HepG2 (cell line): ENCODE results near the gene HHIPL1. TPM values are rescaled to one million over a fixed set of nuclear protein-coding genes. Genes with fewer than 3 reads are reported as not detected.

Source experiments
- ATAC-seq: fragments of 200-7000 bp; cut with Tn5 transposase; 3 replicates; pipeline ENCODE4 v1.9.1; 2020; ENCODE audit warnings: mild to moderate bottlenecking, moderate library complexity
- BruUV-seq: library from RNA; stranded (reverse); fragments of 400-500 nt; replicated peaks from 2 replicates; lab custom pipeline; 2021; lab: Mats Ljungman, UMichigan
- CTCF ChIA-PET: fragments of 300-600 bp; formaldehyde crosslinking; extraction: SDS; loops from one replicate; lab custom pipeline; 2021; ENCODE audit warnings: low total read pairs, inconsistent platforms, low intra/inter-chr PET ratio; lab: Yijun Ruan, JAX
- POLR2A ChIA-PET: fragments of 350-600 bp; sonication (Branson Sonifier 250); formaldehyde crosslinking; loops from one replicate; lab custom pipeline; 2020; ENCODE audit warnings: antibody characterized with exemption, inconsistent platforms; lab: Yijun Ruan, JAX
- DNase-seq: peaks from one replicate; pipeline ENCODE4 v3.0.0-alpha.2; 2015; ENCODE audit warnings: low spot score
- FAIRE-seq: peaks from 3 replicates; lab custom pipeline; 2011; peaks lifted over from hg19 to GRCh38; lab: Jason Lieb, UNC
- H2AFZ ChIP-seq: one replicate; pipeline ENCODE4 v1.6.1; 2011; ENCODE audit warnings: low read length, inconsistent platforms
- H3K27ac ChIP-seq: fragments of 300-600 bp; 3 replicates; pipeline ENCODE4 v1.8.0; 2011; ENCODE audit warnings: mixed run types, mild to moderate bottlenecking, mixed read lengths, low read length, inconsistent platforms; ENCODE audit not compliant: insufficient read depth; ENCODE audit errors: extremely low read length
- H3K27me3 ChIP-seq, 2 experiments: fragments of 200-600 bp in 1 of 2; 2 replicates in 1 of 2; 3 replicates in 1 of 2; pipeline versions ENCODE4 v1.6.0 to v1.8.0; 2011; ENCODE audit warnings: low read length in 2 of 2, mild to moderate bottlenecking in 2 of 2, moderate library complexity in 2 of 2, inconsistent platforms in 1 of 2; ENCODE audit not compliant: insufficient read depth in 2 of 2, control insufficient read depth in 1 of 2
- H3K36me3 ChIP-seq, 2 experiments: fragments of 200-600 bp in 1 of 2; replicated peaks in 1 of 2; 2 replicates in 1 of 2; 3 replicates in 1 of 2; pipeline versions ENCODE4 v1.5.1 to v1.8.0; 2011; ENCODE audit warnings: low read length in 2 of 2, inconsistent platforms in 1 of 2; ENCODE audit not compliant: insufficient read depth in 2 of 2, control insufficient read depth in 1 of 2
- H3K4me1 ChIP-seq: 2 replicates; pipeline ENCODE4 v1.5.1; 2012; ENCODE audit warnings: low read length, inconsistent platforms; ENCODE audit not compliant: insufficient read depth
- H3K4me2 ChIP-seq: 2 replicates; pipeline ENCODE4 v1.6.0; 2011; ENCODE audit warnings: low read depth, low read length, inconsistent platforms
- H3K4me3 ChIP-seq, 3 experiments: fragments of 200-600 bp in 1 of 3; sonication (generic), shearing (Covaris generic) in 1 of 3; replicated peaks in 1 of 3; 2 replicates each; pipeline ENCODE4 v1.5.1; 2011 to 2016; ENCODE audit warnings: low read length in 3 of 3, inconsistent platforms in 2 of 3, low read depth in 2 of 3, mild to moderate bottlenecking in 2 of 3, control low read depth in 1 of 3, mixed read lengths in 1 of 3; ENCODE audit not compliant: insufficient read depth in 1 of 3
- H3K79me2 ChIP-seq: one replicate; pipeline ENCODE4 v1.6.1; 2011; ENCODE audit warnings: low read length, inconsistent platforms; ENCODE audit not compliant: insufficient read depth
- H3K9ac ChIP-seq: 2 replicates; pipeline ENCODE4 v1.6.0; 2011; ENCODE audit warnings: mild to moderate bottlenecking, low read depth, low read length, inconsistent platforms; ENCODE audit not compliant: insufficient read depth
- H3K9me3 ChIP-seq: 2 replicates; pipeline ENCODE4 v1.5.1; 2012; ENCODE audit warnings: mild to moderate bottlenecking, low read length
- H4K20me1 ChIP-seq: 2 replicates; pipeline ENCODE4 v1.6.0; 2011; ENCODE audit warnings: inconsistent platforms, mild to moderate bottlenecking, low read length, moderate library complexity; ENCODE audit not compliant: insufficient read depth
- DNMT1 ChIP-seq: sonication (generic); formaldehyde crosslinking; IDR thresholded peaks from 2 replicates; pipeline ENCODE4 v1.5.1; 2020; ENCODE audit warnings: mild to moderate bottlenecking, missing genetic modification reagents
- MAFK ChIP-seq, 2 experiments: IDR thresholded peaks in 1 of 2; conservative IDR thresholded peaks in 1 of 2; 2 replicates each; pipeline ENCODE4 v1.6.1; 2011; ENCODE audit warnings: improper control_type of control experiment in 2 of 2, low read length in 2 of 2
- ZNF24 ChIP-seq: fragments of 450-650 bp; IDR thresholded peaks from 2 replicates; pipeline ENCODE4 v1.6.1; 2017; ENCODE audit warnings: antibody characterized with exemption, mild to moderate bottlenecking
- ZNF652 ChIP-seq: IDR thresholded peaks from 2 replicates; pipeline ENCODE4 v1.6.1; 2016; ENCODE audit warnings: low read depth, borderline replicate concordance
- WGBS: methylation state at CpG from one replicate; pipeline ENCODE4 v1.1.6; 2017; ENCODE audit warnings: low lambda C conversion rate; 5-methylcytosine and 5-hydroxymethylcytosine counted together
- in situ Hi-C: cut with HindIII; loops from 2 replicates; pipeline ENCODE4 v1.10.0; 2017; ENCODE audit warnings: low pct_unique_long_range_greater_than_20kb; ENCODE audit not compliant: extremely low pct_ligation_motif_present
- intact Hi-C: fragments of 100-400 bp; cut with micrococcal nuclease; formaldehyde crosslinking; loops from one replicate; pipeline ENCODE4 v1.10.0; 2022; ENCODE audit not compliant: unreplicated experiment
- polyA plus RNA-seq, 8 experiments: library from polyadenylated mRNA; depleted of rRNA in 3 of 8; stranded (reverse) in 7 of 8; unstranded in 1 of 8; fragments of >200 nt; fragmentation: Illumina TruSeq in 4 of 8; extraction: Trizol in 4 of 8; gene quantifications; 2 replicates each; pipeline versions ENCODE4 v1.2.1 to v1.2.3, GENCODE V29; 2011 to 2016; ENCODE audit warnings: low read depth in 4 of 8, missing spikeins in 1 of 8, mixed read lengths in 1 of 8; ENCODE audit not compliant: insufficient read depth in 1 of 8
- total RNA-seq, 5 experiments: library from RNA; depleted of rRNA; stranded (reverse); fragments of >200 nt; fragmentation: Illumina TruSeq; extraction: Trizol; gene quantifications; 2 replicates each; pipeline ENCODE4 v1.2.3, GENCODE V29; 2016; ENCODE audit warnings: low read depth in 1 of 5
- TF ChIP-seq, protein P1 (sequence below): IDR thresholded peaks from 2 replicates; pipeline ENCODE4 v1.6.1; 2018; ENCODE audit warnings: missing genetic modification reagents, mild to moderate bottlenecking, missing compliant biosample characterization
- TF ChIP-seq, protein P2 (sequence below): sonication (generic); formaldehyde crosslinking; IDR thresholded peaks from 2 replicates; pipeline ENCODE4 v1.4.0; 2020; ENCODE audit warnings: missing genetic modification reagents

HHIPL1 gene
- total and polyA plus RNA-seq, 2 of the 13 experiments (the other 11 are each of a cell fraction or from before 2014, with no cell fraction given) = not detected

DNA sequence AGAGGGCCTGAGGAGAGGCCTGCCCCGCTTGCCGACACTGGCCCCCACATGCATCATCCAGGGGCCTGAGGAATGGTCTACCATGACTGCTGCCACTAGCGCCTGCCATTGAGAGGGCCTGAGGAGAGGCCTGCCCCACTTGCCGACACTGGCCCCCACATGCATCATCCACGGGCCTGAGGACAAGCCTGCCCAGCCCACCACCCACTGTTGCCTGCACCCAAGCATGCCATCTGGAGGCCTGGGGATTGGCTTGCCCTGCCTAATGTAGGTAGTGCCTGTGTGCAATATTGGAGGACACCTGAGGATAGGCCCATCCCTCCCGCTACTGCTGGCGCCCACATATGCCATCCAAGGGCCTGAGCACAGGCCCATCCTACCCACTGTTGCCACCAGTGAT lies 63.5 kb downstream of the HHIPL1 start:
- intact Hi-C loops (no loop called here), in situ Hi-C loops (no loop called here)
- 0% methylated on average over 3 of the region's 7 CpGs for WGBS
- FAIRE-seq = no peak
- no peak overlapping the region for H3K4me2 ChIP-seq
- H2AFZ ChIP-seq = no peak overlapping the region
- no peak overlapping the region for H3K9ac ChIP-seq
- CTCF ChIA-PET = no interaction called here
- H3K27ac ChIP-seq = no peak overlapping the region
- DNase-seq = no peak
- no peaks in the 10 kb centered on the region for H3K79me2 ChIP-seq
- H4K20me1 ChIP-seq = no peaks in the 10 kb centered on the region
- no peaks in the 10 kb centered on the region for H3K36me3 ChIP-seq
- peaks cover 9% of the 10 kb centered on the region for H3K9me3 ChIP-seq
- no TSS peak for BruUV-seq
- no peak for ATAC-seq
- H3K4me1 ChIP-seq = no peaks in the 10 kb centered on the region
- H3K4me3 ChIP-seq = no peak overlapping the region
- TF ChIP-seq ZNF24 = no peak
- TF ChIP-seq, protein P1, sequence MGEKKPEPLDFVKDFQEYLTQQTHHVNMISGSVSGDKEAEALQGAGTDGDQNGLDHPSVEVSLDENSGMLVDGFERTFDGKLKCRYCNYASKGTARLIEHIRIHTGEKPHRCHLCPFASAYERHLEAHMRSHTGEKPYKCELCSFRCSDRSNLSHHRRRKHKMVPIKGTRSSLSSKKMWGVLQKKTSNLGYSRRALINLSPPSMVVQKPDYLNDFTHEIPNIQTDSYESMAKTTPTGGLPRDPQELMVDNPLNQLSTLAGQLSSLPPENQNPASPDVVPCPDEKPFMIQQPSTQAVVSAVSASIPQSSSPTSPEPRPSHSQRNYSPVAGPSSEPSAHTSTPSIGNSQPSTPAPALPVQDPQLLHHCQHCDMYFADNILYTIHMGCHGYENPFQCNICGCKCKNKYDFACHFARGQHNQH = no peak
- no peak for TF ChIP-seq MAFK (conservative IDR thresholded peaks at IDR 0.05 in 1 of 2, IDR thresholded peaks at IDR 0.05 in 1 of 2; ENCODE audit: low read length in 2 of 2)
- H3K27me3 ChIP-seq = no peaks in the 10 kb centered on the region; a peak in 2 of 5 replicates
- POLR2A ChIA-PET = no interaction called here

DNA sequence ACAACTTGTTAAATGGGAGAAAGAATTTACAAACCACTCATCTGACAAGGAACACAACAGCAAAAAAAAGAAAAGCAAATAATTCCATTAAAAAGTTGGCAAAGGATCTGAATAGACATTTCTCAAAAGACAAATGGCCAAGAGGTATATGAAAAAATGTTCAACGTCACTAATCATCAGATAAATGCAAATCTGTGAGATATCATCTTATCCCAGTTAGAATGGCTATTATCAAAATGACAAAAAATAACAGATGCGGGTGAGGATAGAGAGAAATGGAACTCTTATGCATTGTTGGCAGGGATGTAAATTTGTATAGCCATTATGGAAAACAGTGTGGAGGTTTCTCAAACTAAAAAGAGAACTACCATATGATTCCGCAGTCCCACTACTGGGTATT lies 69.0 kb downstream of the HHIPL1 start:
- no peak for ATAC-seq
- Histone ChIP-seq H4K20me1 (no peaks in the 10 kb centered on the region), H3K27me3 (peaks cover 2 to 9% of the 10 kb centered on the region in 2 experiments; a peak in 3 of 5 replicates), H3K36me3 (no peaks in the 10 kb centered on the region), H3K9ac (no peak overlapping the region), H2AFZ (no peak overlapping the region), H3K9me3 (no peaks in the 10 kb centered on the region), H3K4me2 (no peak overlapping the region), H3K4me1 (no peaks in the 10 kb centered on the region), H3K27ac (no peak overlapping the region), H3K79me2 (no peaks in the 10 kb centered on the region), H3K4me3 (no peak overlapping the region)
- WGBS = 33% methylated on average over 3 of the region's 3 CpGs
- no peak for TF ChIP-seq ZNF652 (CRISPR knock-in tag)
- TF ChIP-seq, protein P2, sequence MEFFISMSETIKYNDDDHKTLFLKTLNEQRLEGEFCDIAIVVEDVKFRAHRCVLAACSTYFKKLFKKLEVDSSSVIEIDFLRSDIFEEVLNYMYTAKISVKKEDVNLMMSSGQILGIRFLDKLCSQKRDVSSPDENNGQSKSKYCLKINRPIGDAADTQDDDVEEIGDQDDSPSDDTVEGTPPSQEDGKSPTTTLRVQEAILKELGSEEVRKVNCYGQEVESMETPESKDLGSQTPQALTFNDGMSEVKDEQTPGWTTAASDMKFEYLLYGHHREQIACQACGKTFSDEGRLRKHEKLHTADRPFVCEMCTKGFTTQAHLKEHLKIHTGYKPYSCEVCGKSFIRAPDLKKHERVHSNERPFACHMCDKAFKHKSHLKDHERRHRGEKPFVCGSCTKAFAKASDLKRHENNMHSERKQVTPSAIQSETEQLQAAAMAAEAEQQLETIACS (CRISPR knock-in tag) = no peak
- TF ChIP-seq DNMT1 (CRISPR knock-in tag) = no peak
- BruUV-seq = no TSS peak
- no peak for DNase-seq
- POLR2A ChIA-PET = no interaction called here
- intact Hi-C loops (no loop called here), in situ Hi-C loops (no loop called here)
- no peak for FAIRE-seq
- CTCF ChIA-PET = no interaction called here
